ENCODE results near the gene NYNRIN.

Gene NYNRIN

GRCh38 chr14:24364841-24365240 lies 34.0 kb upstream of the NYNRIN start:
- peaks cover 15% of the 10 kb centered on the region for H3K4me1 ChIP-seq (ENCODE audit: control insufficient read depth, low read depth, low read length)
- H3K27me3 ChIP-seq (ENCODE audit: control insufficient read depth, insufficient read depth, low read length) = peaks cover 28% of the 10 kb centered on the region
- no peak overlapping the region for H3K27ac ChIP-seq (ENCODE audit: low read length)

GRCh38 chr14:24365600-24366412 lies 33.0 kb upstream of the NYNRIN start:
- peaks cover 25% of the 10 kb centered on the region for H3K27me3 ChIP-seq (ENCODE audit: control insufficient read depth, insufficient read depth, low read length)
- no peaks in the 10 kb centered on the region for H3K36me3 ChIP-seq (ENCODE audit: control insufficient read depth, low read depth, low read length)
- peak overlapping the region; percentile 32 for H3K9ac ChIP-seq (ENCODE audit: low read length)
- no peak overlapping the region for H3K27ac ChIP-seq (ENCODE audit: low read length)
- peak overlapping the region; percentile 67 for H3K4me3 ChIP-seq (ENCODE audit: low read length)
- no peaks in the 10 kb centered on the region for H3K9me3 ChIP-seq (ENCODE audit: control insufficient read depth, low read depth, low read length)
- H3K4me1 ChIP-seq (ENCODE audit: control insufficient read depth, low read depth, low read length) = peaks cover 15% of the 10 kb centered on the region

More at GRCh38 chr14:24364841-24365240, 34.0 kb upstream of the NYNRIN start:
- Histone ChIP-seq H3K36me3 (ENCODE audit: control insufficient read depth, low read depth, low read length) (no peaks in the 10 kb centered on the region), H3K4me3 (ENCODE audit: low read length) (no peak overlapping the region), H3K9me3 (ENCODE audit: control insufficient read depth, low read depth, low read length) (no peaks in the 10 kb centered on the region), H3K9ac (ENCODE audit: low read length) (no peak overlapping the region)

GRCh38 chr14:24366413-24366720 lies 32.4 kb upstream of the NYNRIN start:
- H3K36me3 ChIP-seq (ENCODE audit: control insufficient read depth, low read depth, low read length) = no peaks in the 10 kb centered on the region
- peaks cover 15% of the 10 kb centered on the region for H3K4me1 ChIP-seq (ENCODE audit: control insufficient read depth, low read depth, low read length)
- H3K27ac ChIP-seq (ENCODE audit: low read length) = no peak overlapping the region
- peak overlapping the region; percentile 32 for H3K9ac ChIP-seq (ENCODE audit: low read length)
- H3K4me3 ChIP-seq (ENCODE audit: low read length) = peak overlapping the region; percentile 67
- no peaks in the 10 kb centered on the region for H3K9me3 ChIP-seq (ENCODE audit: control insufficient read depth, low read depth, low read length)
- peaks cover 20% of the 10 kb centered on the region for H3K27me3 ChIP-seq (ENCODE audit: control insufficient read depth, insufficient read depth, low read length)

GRCh38 chr14:24366721-24367513 lies 31.9 kb upstream of the NYNRIN start:
- Histone ChIP-seq H3K4me1 (ENCODE audit: control insufficient read depth, low read depth, low read length) (peaks cover 15% of the 10 kb centered on the region), H3K27ac (ENCODE audit: low read length) (peak overlapping the region; percentile 11), H3K36me3 (ENCODE audit: control insufficient read depth, low read depth, low read length) (no peaks in the 10 kb centered on the region), H3K27me3 (ENCODE audit: control insufficient read depth, insufficient read depth, low read length) (peaks cover 15% of the 10 kb centered on the region), H3K9me3 (ENCODE audit: control insufficient read depth, low read depth, low read length) (no peaks in the 10 kb centered on the region), H3K9ac (ENCODE audit: low read length) (peak overlapping the region; percentile 54), H3K4me3 (ENCODE audit: low read length) (peak overlapping the region; percentile 67)

GRCh38 chr14:24367514-24368211 lies 31.1 kb upstream of the NYNRIN start, which contains the start of gene NFATC4:
Gene NFATC4, plus strand, starts transcription at chr14:24368184. Its CDS starts 157 bp downstream, at chr14:24368341.
- peaks cover 15% of the 10 kb centered on the region for H3K4me1 ChIP-seq (ENCODE audit: control insufficient read depth, low read depth, low read length)
- peak within 1 kb of the TSS; percentile 67 for H3K4me3 ChIP-seq (ENCODE audit: low read length)
- H3K36me3 ChIP-seq (ENCODE audit: control insufficient read depth, low read depth, low read length) = no peaks in the 10 kb centered on the region
- peaks cover 7% of the 10 kb centered on the region for H3K27me3 ChIP-seq (ENCODE audit: control insufficient read depth, insufficient read depth, low read length)
- H3K9ac ChIP-seq (ENCODE audit: low read length) = peak within 1 kb of the TSS; percentile 74
- H3K27ac ChIP-seq (ENCODE audit: low read length) = peak within 1 kb of the TSS; percentile 11
- no peaks in the 10 kb centered on the region for H3K9me3 ChIP-seq (ENCODE audit: control insufficient read depth, low read depth, low read length)

GRCh38 chr14:24368212-24368561 lies 30.6 kb upstream of the NYNRIN start:
- Histone ChIP-seq H3K4me3 (ENCODE audit: low read length) (peak overlapping the region; percentile 67), H3K4me1 (ENCODE audit: control insufficient read depth, low read depth, low read length) (peaks cover 15% of the 10 kb centered on the region), H3K36me3 (ENCODE audit: control insufficient read depth, low read depth, low read length) (peaks cover 4% of the 10 kb centered on the region), H3K9me3 (ENCODE audit: control insufficient read depth, low read depth, low read length) (no peaks in the 10 kb centered on the region), H3K9ac (ENCODE audit: low read length) (peak overlapping the region; percentile 74), H3K27me3 (ENCODE audit: control insufficient read depth, insufficient read depth, low read length) (peaks cover 6% of the 10 kb centered on the region), H3K27ac (ENCODE audit: low read length) (no peak overlapping the region)

GRCh38 chr14:24368562-24369252 lies 30.1 kb upstream of the NYNRIN start:
- H3K27me3 ChIP-seq (ENCODE audit: control insufficient read depth, insufficient read depth, low read length) = peaks cover 6% of the 10 kb centered on the region
- H3K9ac ChIP-seq (ENCODE audit: low read length) = peak overlapping the region; percentile 74
- H3K4me3 ChIP-seq (ENCODE audit: low read length) = peak overlapping the region; percentile 67
- peaks cover 9% of the 10 kb centered on the region for H3K36me3 ChIP-seq (ENCODE audit: control insufficient read depth, low read depth, low read length)
- H3K4me1 ChIP-seq (ENCODE audit: control insufficient read depth, low read depth, low read length) = peaks cover 15% of the 10 kb centered on the region
- H3K27ac ChIP-seq (ENCODE audit: low read length) = no peak overlapping the region
- no peaks in the 10 kb centered on the region for H3K9me3 ChIP-seq (ENCODE audit: control insufficient read depth, low read depth, low read length)

GRCh38 chr14:24369463-24369862 lies 29.3 kb upstream of the NYNRIN start:
- peaks cover 6% of the 10 kb centered on the region for H3K27me3 ChIP-seq (ENCODE audit: control insufficient read depth, insufficient read depth, low read length)
- peaks cover 16% of the 10 kb centered on the region for H3K36me3 ChIP-seq (ENCODE audit: control insufficient read depth, low read depth, low read length)
- peak overlapping the region; percentile 45 for H3K9ac ChIP-seq (ENCODE audit: low read length)
- no peak overlapping the region for H3K27ac ChIP-seq (ENCODE audit: low read length)
- H3K4me1 ChIP-seq (ENCODE audit: control insufficient read depth, low read depth, low read length) = peaks cover 15% of the 10 kb centered on the region
- peak overlapping the region; percentile 67 for H3K4me3 ChIP-seq (ENCODE audit: low read length)
- H3K9me3 ChIP-seq (ENCODE audit: control insufficient read depth, low read depth, low read length) = no peaks in the 10 kb centered on the region

GRCh38 chr14:24369907-24370687 lies 28.7 kb upstream of the NYNRIN start:
- no peaks in the 10 kb centered on the region for H3K9me3 ChIP-seq (ENCODE audit: control insufficient read depth, low read depth, low read length)
- peaks cover 15% of the 10 kb centered on the region for H3K4me1 ChIP-seq (ENCODE audit: control insufficient read depth, low read depth, low read length)
- H3K36me3 ChIP-seq (ENCODE audit: control insufficient read depth, low read depth, low read length) = peaks cover 19% of the 10 kb centered on the region
- H3K4me3 ChIP-seq (ENCODE audit: low read length) = no peak overlapping the region
- no peak overlapping the region for H3K27ac ChIP-seq (ENCODE audit: low read length)
- no peak overlapping the region for H3K9ac ChIP-seq (ENCODE audit: low read length)
- H3K27me3 ChIP-seq (ENCODE audit: control insufficient read depth, insufficient read depth, low read length) = peaks cover 3% of the 10 kb centered on the region

- no peak overlapping the region for H3K27ac ChIP-seq (ENCODE audit: low read length)
- peaks cover 11% of the 10 kb centered on the region for H3K4me1 ChIP-seq (ENCODE audit: control insufficient read depth, low read depth, low read length)
- no peak overlapping the region for H3K9ac ChIP-seq (ENCODE audit: low read length)
- H3K36me3 ChIP-seq (ENCODE audit: control insufficient read depth, low read depth, low read length) = peaks cover 21% of the 10 kb centered on the region
- no peaks in the 10 kb centered on the region for H3K9me3 ChIP-seq (ENCODE audit: control insufficient read depth, low read depth, low read length)
- no peak overlapping the region for H3K4me3 ChIP-seq (ENCODE audit: low read length)
- no peaks in the 10 kb centered on the region for H3K27me3 ChIP-seq (ENCODE audit: control insufficient read depth, insufficient read depth, low read length)
These were observed 28.1 kb upstream of the NYNRIN start for GRCh38 chr14:24370748-24371147.
